DND-41 (cell line): Measurements from ENCODE around the gene RPS15A.

Experiments used
- EZH2 ChIP-seq: IDR thresholded peaks from 3 replicates; pipeline ENCODE4 v1.6.1; 2012; ENCODE audit warnings: borderline replicate concordance, low read depth, mild to moderate bottlenecking, moderate library complexity, low read length, inconsistent platforms; ENCODE audit not compliant: severe bottlenecking
- TF ChIP-seq, protein P1 (sequence below): IDR thresholded peaks from 2 replicates; pipeline ENCODE4 v1.5.1; 2012; ENCODE audit warnings: borderline replicate concordance, low read length, moderate library complexity, mild to moderate bottlenecking; ENCODE audit not compliant: poor library complexity, severe bottlenecking; ENCODE audit errors: extremely low read depth

DNA sequence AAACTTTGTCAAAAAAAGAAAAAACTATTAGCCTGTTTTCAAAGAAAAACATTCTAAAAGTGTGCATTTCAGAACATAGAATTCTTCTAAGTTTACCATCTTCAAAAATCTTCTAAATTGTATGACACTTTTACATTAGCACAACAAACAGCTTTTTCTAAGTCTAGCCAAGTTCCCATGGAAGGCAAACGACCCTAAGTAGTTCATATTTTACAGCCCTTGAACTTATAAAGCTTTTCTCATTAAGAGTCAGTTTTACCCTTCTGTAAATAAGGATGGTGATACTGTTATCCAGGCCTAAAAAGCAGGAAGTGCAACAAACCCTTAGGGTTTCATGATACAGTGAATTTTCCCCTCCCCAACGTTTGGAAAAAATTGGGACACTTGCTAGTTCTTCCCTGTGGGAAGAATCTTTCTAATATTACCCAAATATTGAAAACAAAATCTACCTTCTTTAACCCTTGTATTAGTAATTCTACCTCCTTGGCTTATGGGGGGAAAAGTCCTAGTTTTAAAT, 15.2 kb upstream of the RPS15A start:
- TF ChIP-seq, protein P1, sequence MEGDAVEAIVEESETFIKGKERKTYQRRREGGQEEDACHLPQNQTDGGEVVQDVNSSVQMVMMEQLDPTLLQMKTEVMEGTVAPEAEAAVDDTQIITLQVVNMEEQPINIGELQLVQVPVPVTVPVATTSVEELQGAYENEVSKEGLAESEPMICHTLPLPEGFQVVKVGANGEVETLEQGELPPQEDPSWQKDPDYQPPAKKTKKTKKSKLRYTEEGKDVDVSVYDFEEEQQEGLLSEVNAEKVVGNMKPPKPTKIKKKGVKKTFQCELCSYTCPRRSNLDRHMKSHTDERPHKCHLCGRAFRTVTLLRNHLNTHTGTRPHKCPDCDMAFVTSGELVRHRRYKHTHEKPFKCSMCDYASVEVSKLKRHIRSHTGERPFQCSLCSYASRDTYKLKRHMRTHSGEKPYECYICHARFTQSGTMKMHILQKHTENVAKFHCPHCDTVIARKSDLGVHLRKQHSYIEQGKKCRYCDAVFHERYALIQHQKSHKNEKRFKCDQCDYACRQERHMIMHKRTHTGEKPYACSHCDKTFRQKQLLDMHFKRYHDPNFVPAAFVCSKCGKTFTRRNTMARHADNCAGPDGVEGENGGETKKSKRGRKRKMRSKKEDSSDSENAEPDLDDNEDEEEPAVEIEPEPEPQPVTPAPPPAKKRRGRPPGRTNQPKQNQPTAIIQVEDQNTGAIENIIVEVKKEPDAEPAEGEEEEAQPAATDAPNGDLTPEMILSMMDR, result no peak
- no peak for TF ChIP-seq EZH2
